Measurements from ENCODE around the gene GAGE10.
"Not testable (repeated sequence)": the region's sequence is repeated elsewhere in the genome, so short reads cannot be mapped to it uniquely, and the experiment has no call there.

The GAGE10 gene

DNA sequence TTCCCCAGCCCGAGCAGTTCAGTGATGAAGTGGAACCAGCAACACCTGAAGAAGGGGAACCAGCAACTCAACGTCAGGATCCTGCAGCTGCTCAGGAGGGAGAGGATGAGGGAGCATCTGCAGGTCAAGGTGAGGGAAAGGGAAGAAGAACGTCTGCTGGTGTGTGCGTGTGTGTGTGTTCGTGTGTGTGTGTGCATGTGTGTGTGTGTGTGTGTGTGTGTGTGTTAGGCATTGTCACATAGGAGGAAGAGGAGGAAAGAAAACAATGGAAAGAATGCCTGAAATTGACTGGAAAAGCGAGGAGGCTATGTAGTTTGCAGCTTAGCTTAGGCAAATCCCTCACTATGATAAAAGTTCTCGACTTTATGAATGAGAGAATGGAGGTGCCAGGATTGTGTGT, 20.3 kb downstream of the GAGE10 start:
- not testable (repeated sequence) for DNase-seq (ENCODE audit: low spot score)

DNA sequence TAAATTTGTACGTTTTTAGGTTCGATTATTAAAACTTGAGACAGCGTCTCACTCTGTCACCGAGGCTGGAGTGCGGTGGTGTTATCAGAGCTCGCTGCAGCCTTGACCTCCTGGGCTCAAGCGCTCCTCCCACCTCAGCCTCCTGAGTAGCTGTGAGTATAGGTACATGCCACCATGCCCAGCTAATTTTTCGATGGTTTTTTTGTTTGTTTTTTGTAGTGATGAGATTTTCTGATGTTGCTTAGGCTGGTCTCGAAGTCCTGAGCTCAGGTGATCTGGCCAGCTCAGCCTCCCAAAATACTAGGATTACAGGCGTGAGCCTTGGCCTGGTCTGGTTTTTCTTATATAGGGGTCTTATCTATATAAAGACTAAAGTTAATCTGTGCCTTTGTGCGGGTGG, 27.0 kb downstream of the GAGE10 start:
- DNase-seq (ENCODE audit: low spot score) = not testable (repeated sequence)

- DNase-seq (ENCODE audit: low spot score) = not testable (repeated sequence)
Observed at GRCh38 chrX:49331282-49331681, 27.8 kb downstream of the GAGE10 start, which contains the start of gene GAGE13. GAGE13 (plus strand) TSS chrX:49331582; CDS start chrX:49332738, 1,156 bp downstream.

DNA sequence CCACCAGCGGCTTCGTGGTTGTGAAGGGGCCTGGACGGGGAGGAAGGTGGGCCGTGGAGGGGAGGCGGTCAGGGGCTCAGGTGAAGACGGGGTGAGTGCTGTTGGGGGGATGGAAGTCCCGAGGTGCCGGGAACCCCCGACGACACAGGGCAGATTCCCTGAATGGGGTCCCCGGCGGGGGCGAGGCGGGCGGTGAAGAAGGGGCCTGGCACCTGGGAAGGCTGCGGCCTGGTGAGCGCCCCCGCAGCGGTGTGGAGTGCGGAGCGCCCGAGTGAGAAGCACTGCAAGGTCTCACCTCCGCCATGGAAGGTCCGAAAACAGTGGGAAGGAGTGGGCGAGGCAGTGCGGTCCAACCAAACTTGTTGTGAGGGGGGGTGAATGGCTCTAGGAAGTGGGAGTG, 28.4 kb downstream of the GAGE10 start:
- not testable (repeated sequence) for DNase-seq (ENCODE audit: low spot score)

GRCh38 chrX:49341449-49341848, 38.0 kb downstream of the GAGE10 start:
- not testable (repeated sequence) for DNase-seq (ENCODE audit: low spot score)

DNA sequence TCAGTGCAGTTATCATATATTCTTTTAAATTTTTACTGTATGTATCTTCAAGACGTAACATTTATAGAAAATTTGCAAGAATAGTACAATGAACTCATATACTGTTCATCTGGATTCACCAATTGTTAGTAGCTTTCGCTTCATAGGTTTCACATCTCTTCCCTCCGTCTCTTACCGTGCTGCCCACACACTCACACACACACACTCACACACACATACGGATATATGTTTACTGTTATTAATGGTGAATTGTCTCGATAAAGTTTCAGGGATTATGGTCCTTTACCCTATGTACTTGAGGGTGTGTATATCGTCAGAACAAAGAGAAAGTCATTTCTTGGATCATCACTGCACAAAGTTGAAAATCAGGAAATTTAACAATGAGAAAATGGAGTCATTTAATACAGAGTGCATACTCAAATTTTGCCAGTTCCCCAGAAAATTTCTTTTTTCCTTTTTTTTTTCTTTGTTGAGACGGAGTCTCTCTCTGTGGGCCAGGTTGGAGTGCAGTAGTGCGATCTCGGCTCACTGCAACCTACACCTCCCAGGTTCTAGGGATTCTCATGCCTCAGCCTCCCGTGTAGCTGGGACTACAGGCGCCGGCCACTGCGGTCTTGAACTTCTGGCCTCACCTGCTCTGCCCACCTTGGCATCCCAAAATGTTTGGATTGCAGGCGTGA, 41.2 kb downstream of the GAGE10 start:
- DNase-seq (ENCODE audit: low spot score) = not testable (repeated sequence)

DNA sequence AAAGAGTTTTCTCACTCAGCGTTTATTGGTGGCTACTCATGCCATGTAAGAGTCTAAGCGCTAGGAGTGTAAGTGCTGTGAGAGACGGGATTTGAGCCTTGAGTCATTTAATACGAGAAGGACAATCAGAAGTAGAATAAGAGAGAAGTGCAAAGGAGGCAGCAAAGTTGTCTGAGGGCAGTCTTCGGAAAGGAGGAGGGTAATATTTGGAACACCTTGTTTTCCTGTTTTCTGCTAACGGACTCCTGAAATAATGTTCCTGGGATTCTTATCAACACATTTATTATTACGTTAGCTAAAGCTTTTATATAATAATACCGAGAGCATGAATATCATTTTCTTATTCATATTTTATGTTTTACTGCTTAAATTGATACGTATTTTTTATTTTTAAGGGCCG, 42.0 kb downstream of the GAGE10 start:
- DNase-seq (ENCODE audit: low spot score) = not testable (repeated sequence)

GRCh38 chrX:49346150-49346549, 42.7 kb downstream of the GAGE10 start:
- not testable (repeated sequence) for DNase-seq (ENCODE audit: low spot score)

Measured in NAMALWA (cell line).